WERI-Rb-1 (cell line): ENCODE measurements around the gene ENTPD8.
"Not testable (repeated sequence)": the region's sequence is repeated elsewhere in the genome, so short reads cannot be mapped to it uniquely, and the experiment has no call there.

Experiments used
- DNase-seq: peaks from one replicate; pipeline ENCODE4 v3.0.0-alpha.2; 2020
- H3K27ac ChIP-seq: fragments of 250-450 bp; sonication (Bioruptor Pico); 2 replicates; pipeline ENCODE4 v1.5.1; 2020; ENCODE audit warnings: mild to moderate bottlenecking, moderate library complexity
- H3K27me3 ChIP-seq: fragments of 250-450 bp; sonication (Bioruptor Pico); 2 replicates; pipeline ENCODE4 v1.5.1; 2021; ENCODE audit warnings: mild to moderate bottlenecking, low read depth, moderate library complexity; ENCODE audit not compliant: insufficient read depth, severe bottlenecking
- H3K36me3 ChIP-seq: fragments of 250-450 bp; sonication (Bioruptor Pico); 2 replicates; pipeline ENCODE4 v1.5.1; 2020; ENCODE audit warnings: mild to moderate bottlenecking, moderate library complexity
- H3K4me3 ChIP-seq: 2 replicates; pipeline ENCODE4 v1.5.1; 2011; ENCODE audit warnings: low read depth, mild to moderate bottlenecking, control low read depth, low read length
- H3K9me3 ChIP-seq: fragments of 250-450 bp; sonication (Bioruptor Pico); 2 replicates; pipeline ENCODE4 v1.5.1; 2021; ENCODE audit warnings: mild to moderate bottlenecking, moderate library complexity; ENCODE audit not compliant: severe bottlenecking
- TF ChIP-seq, protein P1 (sequence below): IDR thresholded peaks from 2 replicates; pipeline ENCODE4 v1.5.1; 2011; ENCODE audit warnings: low read depth, mild to moderate bottlenecking, control low read depth, inconsistent platforms, low read length

ENTPD8 gene

DNA sequence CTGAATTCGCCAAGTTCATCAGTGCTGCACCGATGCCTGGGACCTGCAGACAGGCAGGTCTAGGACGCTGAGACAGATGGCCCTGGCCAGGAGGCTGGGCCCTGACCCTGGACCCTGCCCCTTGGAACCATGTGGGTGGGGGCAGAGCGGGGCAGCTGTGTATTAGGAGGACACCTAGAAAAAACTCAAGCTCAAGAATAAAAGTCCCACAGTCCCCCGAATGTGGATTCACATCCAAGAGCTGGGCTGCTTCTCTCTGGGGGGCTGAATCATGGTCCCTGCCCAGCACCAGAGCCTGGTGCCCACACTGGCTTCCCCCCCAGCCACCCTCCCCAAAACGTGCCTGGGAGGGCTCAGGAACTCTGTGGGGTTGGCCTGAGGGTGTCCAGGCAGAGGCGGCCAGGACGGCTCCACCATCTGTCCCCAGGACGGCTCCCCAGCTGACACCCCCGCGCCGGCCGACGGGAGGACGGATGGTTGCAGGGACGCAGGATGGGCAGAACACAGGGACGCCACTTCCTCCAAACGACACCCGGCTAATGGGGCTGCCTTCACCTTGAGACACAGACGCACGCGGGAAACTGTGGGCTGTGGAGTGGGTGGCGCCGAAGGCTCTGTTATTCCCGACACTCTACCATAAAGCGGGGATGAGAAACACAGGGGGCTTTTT lies 53.1 kb downstream of the ENTPD8 start:
- TF ChIP-seq, protein P1, sequence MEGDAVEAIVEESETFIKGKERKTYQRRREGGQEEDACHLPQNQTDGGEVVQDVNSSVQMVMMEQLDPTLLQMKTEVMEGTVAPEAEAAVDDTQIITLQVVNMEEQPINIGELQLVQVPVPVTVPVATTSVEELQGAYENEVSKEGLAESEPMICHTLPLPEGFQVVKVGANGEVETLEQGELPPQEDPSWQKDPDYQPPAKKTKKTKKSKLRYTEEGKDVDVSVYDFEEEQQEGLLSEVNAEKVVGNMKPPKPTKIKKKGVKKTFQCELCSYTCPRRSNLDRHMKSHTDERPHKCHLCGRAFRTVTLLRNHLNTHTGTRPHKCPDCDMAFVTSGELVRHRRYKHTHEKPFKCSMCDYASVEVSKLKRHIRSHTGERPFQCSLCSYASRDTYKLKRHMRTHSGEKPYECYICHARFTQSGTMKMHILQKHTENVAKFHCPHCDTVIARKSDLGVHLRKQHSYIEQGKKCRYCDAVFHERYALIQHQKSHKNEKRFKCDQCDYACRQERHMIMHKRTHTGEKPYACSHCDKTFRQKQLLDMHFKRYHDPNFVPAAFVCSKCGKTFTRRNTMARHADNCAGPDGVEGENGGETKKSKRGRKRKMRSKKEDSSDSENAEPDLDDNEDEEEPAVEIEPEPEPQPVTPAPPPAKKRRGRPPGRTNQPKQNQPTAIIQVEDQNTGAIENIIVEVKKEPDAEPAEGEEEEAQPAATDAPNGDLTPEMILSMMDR = no peak
- no peaks in the 10 kb centered on the region for H3K36me3 ChIP-seq
- no peak overlapping the region for H3K4me3 ChIP-seq
- no peak overlapping the region for H3K27ac ChIP-seq
- DNase-seq = no peak
- H3K27me3 ChIP-seq = no peaks in the 10 kb centered on the region
- no peaks in the 10 kb centered on the region for H3K9me3 ChIP-seq

DNA sequence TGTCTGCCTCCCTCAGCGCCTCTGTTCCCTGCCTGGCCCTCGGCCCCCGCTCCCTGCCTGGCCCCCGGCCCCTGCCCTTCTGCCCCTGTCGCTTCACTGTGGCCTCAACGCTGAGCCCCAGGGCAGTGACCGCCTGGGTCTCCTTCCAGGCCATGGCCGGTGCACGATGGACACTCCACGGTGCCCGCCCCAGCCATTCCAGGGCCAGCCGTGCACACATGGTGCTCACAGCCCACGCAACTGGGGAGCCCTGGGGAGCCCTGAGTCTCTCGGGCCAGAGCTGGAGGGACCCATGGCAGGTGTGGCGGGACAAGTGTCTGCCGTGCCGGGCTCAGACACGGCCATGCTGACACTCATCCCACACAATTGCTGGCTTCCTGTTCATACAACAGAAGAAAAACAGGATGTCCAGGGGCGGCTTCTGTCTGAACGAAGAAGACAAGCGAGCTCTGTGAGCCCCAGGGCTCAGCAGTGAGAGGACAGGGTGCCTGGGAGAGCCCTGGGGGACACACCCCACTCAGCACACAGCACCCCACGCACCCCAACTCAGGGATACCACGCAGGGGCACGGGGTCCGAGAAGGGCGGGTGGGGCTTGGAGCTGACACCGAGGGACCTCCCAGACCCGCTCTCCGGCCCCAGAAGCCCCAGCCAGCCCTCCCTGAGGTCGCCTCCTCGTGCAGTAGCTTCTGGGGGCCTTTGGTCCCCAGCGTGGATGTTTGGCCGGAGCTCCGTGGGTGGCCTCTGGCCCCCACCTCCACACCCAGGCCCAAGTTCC lies 53.9 kb downstream of the ENTPD8 start:
- no peak for DNase-seq
- H3K4me3 ChIP-seq = no peak overlapping the region
- TF ChIP-seq, protein P1 = no peak
- no peaks in the 10 kb centered on the region for H3K36me3 ChIP-seq
- H3K27me3 ChIP-seq = no peaks in the 10 kb centered on the region
- no peaks in the 10 kb centered on the region for H3K9me3 ChIP-seq
- no peak overlapping the region for H3K27ac ChIP-seq

DNA sequence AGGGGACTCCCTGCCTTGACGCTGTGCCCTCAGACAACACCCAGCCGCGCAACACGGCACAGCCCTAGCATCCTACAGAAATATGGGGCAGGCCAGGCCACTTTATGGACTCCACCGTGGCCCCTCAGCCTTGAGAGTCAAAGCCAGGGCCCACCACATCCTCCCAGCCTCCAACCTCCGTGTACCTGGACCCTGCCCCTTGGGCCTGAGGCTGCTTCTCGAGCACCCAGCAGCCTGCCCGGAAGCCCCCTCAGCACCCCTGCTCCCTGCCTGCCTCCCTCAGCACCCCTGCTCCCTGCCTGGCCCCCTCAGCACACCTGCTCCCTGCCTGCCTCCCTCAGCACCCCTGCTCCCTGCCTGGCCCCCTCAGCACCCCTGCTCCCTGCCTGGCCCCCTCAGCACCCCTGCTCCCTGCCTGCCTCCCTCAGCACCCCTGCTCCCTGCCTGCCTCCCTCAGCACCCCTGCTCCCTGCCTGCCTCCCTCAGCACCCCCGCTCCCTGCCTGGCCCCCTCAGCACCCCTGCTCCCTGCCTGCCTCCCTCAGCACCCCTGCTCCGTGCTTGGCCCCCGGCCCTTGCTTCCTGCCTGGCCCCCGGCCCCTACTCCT lies 54.5 kb downstream of the ENTPD8 start:
- DNase-seq, H3K36me3 ChIP-seq, H3K4me3 ChIP-seq, H3K27me3 ChIP-seq, H3K9me3 ChIP-seq, H3K27ac ChIP-seq: not testable (repeated sequence)

DNA sequence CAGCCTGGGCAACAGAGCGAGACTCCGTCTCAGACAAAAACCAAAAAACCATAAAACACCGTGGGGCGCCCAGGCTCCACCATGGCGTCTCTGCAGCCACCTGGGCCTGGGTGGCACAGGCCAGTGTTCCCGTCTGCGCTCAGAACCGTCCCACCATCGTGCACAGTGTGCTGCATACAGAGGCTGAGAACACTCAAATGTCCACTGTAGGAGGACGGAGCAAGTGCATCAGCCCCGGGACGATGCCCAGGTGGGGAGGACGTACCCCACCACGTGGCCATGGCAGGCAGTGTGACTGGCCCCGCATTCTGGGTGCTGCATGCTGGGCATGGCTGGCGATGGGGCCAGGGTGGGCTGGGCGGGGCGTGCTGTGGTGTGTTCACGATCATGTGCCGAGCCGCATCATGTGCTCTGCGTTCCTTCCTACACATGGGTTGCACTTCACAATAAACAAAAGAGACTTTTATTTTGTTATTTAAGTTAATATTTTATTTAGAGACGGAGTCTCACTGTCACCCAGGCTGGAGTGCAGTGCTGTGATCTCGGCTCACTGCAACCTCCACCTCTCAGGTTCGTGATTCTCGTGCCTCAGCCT lies 56.0 kb downstream of the ENTPD8 start:
- no peaks in the 10 kb centered on the region for H3K27me3 ChIP-seq

More for the DNA sequence above, 56.0 kb downstream of the ENTPD8 start:
- no peaks in the 10 kb centered on the region for H3K9me3 ChIP-seq
- no peak overlapping the region for H3K4me3 ChIP-seq
- DNase-seq = no peak
- TF ChIP-seq, protein P1 = no peak
- no peaks in the 10 kb centered on the region for H3K36me3 ChIP-seq
- no peak overlapping the region for H3K27ac ChIP-seq
